Measurements from ENCODE around the gene C10orf71.

Gene C10orf71

GRCh38 chr10:49293208-49293603 is 5.8 kb upstream of the C10orf71 start:
- no peak for DNase-seq (ENCODE audit: low spot score)

GRCh38 chr10:49294731-49295130 is 4.2 kb upstream of the C10orf71 start:
- no peak for DNase-seq (ENCODE audit: low spot score)

- no peak for DNase-seq (ENCODE audit: low spot score)
Measured at GRCh38 chr10:49295297-49295696, 3.7 kb upstream of the C10orf71 start.

GRCh38 chr10:49296382-49296781 is 2.6 kb upstream of the C10orf71 start:
- no peak for DNase-seq (ENCODE audit: low spot score)

- no peak for DNase-seq (ENCODE audit: low spot score)
Measured at GRCh38 chr10:49296836-49297235, 2.1 kb upstream of the C10orf71 start.

GRCh38 chr10:49297818-49298670 is 926 bp upstream of the C10orf71 start:
- no peak for DNase-seq (ENCODE audit: low spot score)

GRCh38 chr10:49298671-49298982 is 343 bp upstream of the C10orf71 start:
- no peak for DNase-seq (ENCODE audit: low spot score)

GRCh38 chr10:49299816-49300139 is 808 bp downstream of the C10orf71 start:
- no peak for DNase-seq (ENCODE audit: low spot score)

GRCh38 chr10:49300140-49300974 is 1.4 kb downstream of the C10orf71 start:
- no peak for DNase-seq (ENCODE audit: low spot score)

GRCh38 chr10:49301302-49301701 is 2.3 kb downstream of the C10orf71 start:
- DNase-seq (ENCODE audit: low spot score) = no peak

- no peak for DNase-seq (ENCODE audit: low spot score)
Measured at GRCh38 chr10:49302088-49302487, 3.1 kb downstream of the C10orf71 start.

- DNase-seq (ENCODE audit: low spot score) = no peak
Measured at GRCh38 chr10:49303711-49304110, 4.7 kb downstream of the C10orf71 start.

GRCh38 chr10:49304137-49304536 is 5.2 kb downstream of the C10orf71 start:
- no peak for DNase-seq (ENCODE audit: low spot score)

- DNase-seq (ENCODE audit: low spot score) = no peak
Measured at GRCh38 chr10:49307921-49308320, 9.0 kb downstream of the C10orf71 start.

GRCh38 chr10:49308881-49309280 is 9.9 kb downstream of the C10orf71 start:
- no peak for DNase-seq (ENCODE audit: low spot score)

GRCh38 chr10:49309691-49310411 is 10.9 kb downstream of the C10orf71 start:
- no peak for DNase-seq (ENCODE audit: low spot score)

- DNase-seq (ENCODE audit: low spot score) = no peak
Measured at GRCh38 chr10:49310460-49310859, 11.5 kb downstream of the C10orf71 start.

GRCh38 chr10:49310901-49311554 is 12.1 kb downstream of the C10orf71 start:
- DNase-seq (ENCODE audit: low spot score) = no peak

GRCh38 chr10:49311555-49312236 is 12.7 kb downstream of the C10orf71 start:
- DNase-seq (ENCODE audit: low spot score) = no peak

GRCh38 chr10:49312246-49312869 is 13.4 kb downstream of the C10orf71 start:
- DNase-seq (ENCODE audit: low spot score) = no peak

GRCh38 chr10:49313501-49314070 is 14.6 kb downstream of the C10orf71 start:
- DNase-seq (ENCODE audit: low spot score) = no peak

Data from hepatic stellate cell (primary cell).